ENCODE results near the gene HFE.

- TF ChIP-seq EP300 (IDR thresholded peaks at IDR 0.05) (no peak), CTCF (IDR thresholded peaks at IDR 0.05) (no peak), POLR2A (IDR thresholded peaks at IDR 0.05) (no peak), POLR2AphosphoS5 (IDR thresholded peaks at IDR 0.05) (no peak)
Measured at GRCh38 chr6:26140254-26140966, 53.2 kb downstream of the HFE start.

Measured in sigmoid colon (tissue), 4 donors.